ENCODE data around the gene TRIM33. TPM values are rescaled to one million over a fixed set of nuclear protein-coding genes. Genes with fewer than 3 reads are reported as not detected.
A peak's percentile ranks its signal among the peaks of the same experiment; 100 is the strongest.
"Not testable (repeated sequence)": the region's sequence is repeated elsewhere in the genome, so short reads cannot be mapped to it uniquely, and the experiment has no call there.

TRIM33 gene
- total and polyA plus RNA-seq, 4 experiments from 2014 or later: 26.8 to 54.4 (median 42.1) TPM

GRCh38 chr1:114431026-114431425 lies 80.0 kb downstream of the TRIM33 start:
- CTCF ChIA-PET (ENCODE audit: partially characterized antibody): interaction anchor here (1.7 kb wide), 1 partner anchor 17 kb away, joined by 3 read pairs; no protein-coding TSS in a partner anchor
- Histone ChIP-seq H3K4me1 (ENCODE audit: insufficient read depth, low read length) (no peaks in the 10 kb centered on the region), H3K27me3 (ENCODE audit: insufficient read depth, low read length) (no peaks in the 10 kb centered on the region), H3K36me3 (ENCODE audit: insufficient read depth, low read length) (peaks cover 21% of the 10 kb centered on the region), H3K9me3 (ENCODE audit: control insufficient read depth in 1 of 2, low read length in 2 of 2) (no peaks in the 10 kb centered on the region), H3K4me3 (ENCODE audit: low read length in 2 of 2) (no peak overlapping the region), H3K27ac (ENCODE audit: low read depth, low read length) (no peak overlapping the region)
- H3K36me3 Mint-ChIP-seq: peaks cover 28 to 44% of the 10 kb centered on the region in 2 donors
- H3K27me3 Mint-ChIP-seq: no peaks in the 10 kb centered on the region
- peaks cover 2 to 10% (median 8%) of the 10 kb centered on the region in 4 donors for H3K4me1 Mint-ChIP-seq
- H3K4me3 Mint-ChIP-seq: no peak overlapping the region
- DNase-seq: no peak
- H3K27ac Mint-ChIP-seq: no peak overlapping the region
- H3K9me3 Mint-ChIP-seq: no peaks in the 10 kb centered on the region
- POLR2A ChIA-PET (ENCODE audit: partially characterized antibody): no interaction called here
- intact Hi-C loops (cut with micrococcal nuclease): no loop called here

GRCh38 chr1:114428083-114428754 lies 82.8 kb downstream of the TRIM33 start:
- intact Hi-C loops (cut with micrococcal nuclease): loop anchor here (1.0 to 10.0 kb wide), 3 partner anchors 57 to 451 kb away; partner anchors contain the start of gene OLFML3
- Mint-ChIP-seq H3K9me3 (no peaks in the 10 kb centered on the region), H3K27ac (peak overlapping the region in 1 of 7 donors; percentile 65), H3K4me3 (no peak overlapping the region), H3K36me3 (peaks cover 39 to 55% of the 10 kb centered on the region in 2 donors), H3K27me3 (no peaks in the 10 kb centered on the region), H3K4me1 (no peaks in the 10 kb centered on the region)
- peak; percentile 14 to 39 (median 19) for DNase-seq
- ChIA-PET POLR2A (ENCODE audit: partially characterized antibody) (no interaction called here), CTCF (ENCODE audit: partially characterized antibody) (interaction anchor here (0.8 to 6.9 kb wide), 11 partner anchors 11 to 450 kb away, joined by 3 to 69 read pairs (median 3); partner anchors contain the start of genes OLFML3 and TRIM33)
- Histone ChIP-seq H3K27me3 (ENCODE audit: insufficient read depth, low read length) (no peaks in the 10 kb centered on the region), H3K4me3 (ENCODE audit: low read length in 2 of 2) (no peak overlapping the region), H3K27ac (ENCODE audit: low read depth, low read length) (no peak overlapping the region), H3K36me3 (ENCODE audit: insufficient read depth, low read length) (peaks cover 39% of the 10 kb centered on the region), H3K9me3 (ENCODE audit: control insufficient read depth in 1 of 2, low read length in 2 of 2) (no peaks in the 10 kb centered on the region), H3K4me1 (ENCODE audit: insufficient read depth, low read length) (no peaks in the 10 kb centered on the region)

GRCh38 chr1:114427612-114428011 lies 83.4 kb downstream of the TRIM33 start:
- Mint-ChIP-seq H3K4me1 (no peaks in the 10 kb centered on the region), H3K27ac (no peak overlapping the region), H3K4me3 (no peak overlapping the region), H3K36me3 (peaks cover 38 to 54% of the 10 kb centered on the region in 2 donors), H3K27me3 (no peaks in the 10 kb centered on the region), H3K9me3 (no peaks in the 10 kb centered on the region)
- H3K4me1 ChIP-seq (ENCODE audit: insufficient read depth, low read length): no peaks in the 10 kb centered on the region
- no peak overlapping the region for H3K27ac ChIP-seq (ENCODE audit: low read depth, low read length)
- intact Hi-C loops (cut with micrococcal nuclease): loop anchor here (1.0 to 10.0 kb wide), 3 partner anchors 57 to 450 kb away; partner anchors contain the start of gene OLFML3
- H3K4me3 ChIP-seq (ENCODE audit: low read length in 2 of 2): no peak overlapping the region
- H3K9me3 ChIP-seq (ENCODE audit: control insufficient read depth in 1 of 2, low read length in 2 of 2): no peaks in the 10 kb centered on the region
- DNase-seq: no peak
- peaks cover 39% of the 10 kb centered on the region for H3K36me3 ChIP-seq (ENCODE audit: insufficient read depth, low read length)
- H3K27me3 ChIP-seq (ENCODE audit: insufficient read depth, low read length): no peaks in the 10 kb centered on the region
- CTCF ChIA-PET (ENCODE audit: partially characterized antibody): interaction anchor here (0.8 to 6.9 kb wide), 9 partner anchors 11 to 449 kb away, joined by 3 to 69 read pairs (median 5); partner anchors contain the start of genes OLFML3 and TRIM33
- POLR2A ChIA-PET (ENCODE audit: partially characterized antibody): no interaction called here

GRCh38 chr1:114423455-114423854 lies 87.5 kb downstream of the TRIM33 start:
- POLR2A ChIA-PET (ENCODE audit: partially characterized antibody): no interaction called here
- H3K27ac ChIP-seq (ENCODE audit: low read depth, low read length): no peak overlapping the region

GRCh38 chr1:114418948-114419347 lies 92.1 kb downstream of the TRIM33 start:
- POLR2A ChIA-PET (ENCODE audit: partially characterized antibody): not testable (repeated sequence)

More at GRCh38 chr1:114423455-114423854, 87.5 kb downstream of the TRIM33 start:
- Histone ChIP-seq H3K4me3 (ENCODE audit: low read length in 2 of 2) (no peak overlapping the region), H3K4me1 (ENCODE audit: insufficient read depth, low read length) (no peaks in the 10 kb centered on the region), H3K27me3 (ENCODE audit: insufficient read depth, low read length) (no peaks in the 10 kb centered on the region), H3K36me3 (ENCODE audit: insufficient read depth, low read length) (peaks cover 52% of the 10 kb centered on the region), H3K9me3 (ENCODE audit: control insufficient read depth in 1 of 2, low read length in 2 of 2) (no peaks in the 10 kb centered on the region)
- Mint-ChIP-seq H3K27ac (no peak overlapping the region), H3K4me3 (no peak overlapping the region), H3K4me1 (no peaks in the 10 kb centered on the region), H3K36me3 (peaks cover 67 to 72% of the 10 kb centered on the region in 2 donors), H3K27me3 (no peaks in the 10 kb centered on the region), H3K9me3 (no peaks in the 10 kb centered on the region)
- DNase-seq: no peak
- CTCF ChIA-PET (ENCODE audit: partially characterized antibody): interaction anchor here (1.0 to 6.9 kb wide), 3 partner anchors 13 to 92 kb away, joined by 3 to 69 read pairs (median 4); no protein-coding TSS in a partner anchor
- intact Hi-C loops (cut with micrococcal nuclease): loop anchor here (10.0 kb wide), 1 partner anchor 61 kb away; no protein-coding TSS in a partner anchor

GRCh38 chr1:114397601-114398000 lies 113.4 kb downstream of the TRIM33 start:
- Mint-ChIP-seq H3K4me1 (no peaks in the 10 kb centered on the region), H3K36me3 (peaks cover 67 to 74% of the 10 kb centered on the region in 2 donors), H3K27me3 (no peaks in the 10 kb centered on the region), H3K9me3 (peaks cover 0 to 2% (median 0%) of the 10 kb centered on the region in 8 donors), H3K4me3 (no peak overlapping the region), H3K27ac (no peak overlapping the region)
- intact Hi-C loops (cut with micrococcal nuclease): no loop called here
- Histone ChIP-seq H3K36me3 (ENCODE audit: insufficient read depth, low read length) (peaks cover 17% of the 10 kb centered on the region), H3K9me3 (ENCODE audit: control insufficient read depth in 1 of 2, low read length in 2 of 2) (no peaks in the 10 kb centered on the region), H3K4me1 (ENCODE audit: insufficient read depth, low read length) (no peaks in the 10 kb centered on the region), H3K27me3 (ENCODE audit: insufficient read depth, low read length) (no peaks in the 10 kb centered on the region), H3K4me3 (ENCODE audit: low read length in 2 of 2) (no peak overlapping the region), H3K27ac (ENCODE audit: low read depth, low read length) (no peak overlapping the region)
- CTCF ChIA-PET (ENCODE audit: partially characterized antibody): no interaction called here
- POLR2A ChIA-PET (ENCODE audit: partially characterized antibody): no interaction called here
- no peak for DNase-seq

More at GRCh38 chr1:114418948-114419347, 92.1 kb downstream of the TRIM33 start:
- intact Hi-C loops (cut with micrococcal nuclease); H3K9me3 Mint-ChIP-seq; H3K4me1 ChIP-seq (ENCODE audit: insufficient read depth, low read length); H3K4me3 ChIP-seq (ENCODE audit: low read length in 2 of 2); H3K27me3 ChIP-seq (ENCODE audit: insufficient read depth, low read length); H3K9me3 ChIP-seq (ENCODE audit: control insufficient read depth in 1 of 2, low read length in 2 of 2); H3K27ac ChIP-seq (ENCODE audit: low read depth, low read length); DNase-seq; H3K4me3 Mint-ChIP-seq; H3K27ac Mint-ChIP-seq; H3K4me1 Mint-ChIP-seq; H3K27me3 Mint-ChIP-seq: not testable (repeated sequence)
- H3K36me3 Mint-ChIP-seq: peaks cover 68 to 72% of the 10 kb centered on the region in 2 donors
- peaks cover 31% of the 10 kb centered on the region for H3K36me3 ChIP-seq (ENCODE audit: insufficient read depth, low read length)
- CTCF ChIA-PET (ENCODE audit: partially characterized antibody): interaction anchor here (1.0 to 1.2 kb wide), 2 partner anchors 12 to 72 kb away, joined by 3 to 5 read pairs; no protein-coding TSS in a partner anchor

- H3K4me1 ChIP-seq (ENCODE audit: insufficient read depth, low read length): no peaks in the 10 kb centered on the region
- Mint-ChIP-seq H3K9me3 (peaks cover 0 to 2% (median 0%) of the 10 kb centered on the region in 8 donors), H3K36me3 (peaks cover 67 to 72% of the 10 kb centered on the region in 2 donors), H3K4me1 (no peaks in the 10 kb centered on the region), H3K4me3 (no peak overlapping the region), H3K27me3 (no peaks in the 10 kb centered on the region), H3K27ac (no peak overlapping the region)
- intact Hi-C loops (cut with micrococcal nuclease): no loop called here
- H3K4me3 ChIP-seq (ENCODE audit: low read length in 2 of 2): no peak overlapping the region
- DNase-seq: no peak
- no peaks in the 10 kb centered on the region for H3K9me3 ChIP-seq (ENCODE audit: control insufficient read depth in 1 of 2, low read length in 2 of 2)
- ChIA-PET POLR2A (ENCODE audit: partially characterized antibody) (no interaction called here), CTCF (ENCODE audit: partially characterized antibody) (no interaction called here)
- no peak overlapping the region for H3K27ac ChIP-seq (ENCODE audit: low read depth, low read length)
- H3K27me3 ChIP-seq (ENCODE audit: insufficient read depth, low read length): no peaks in the 10 kb centered on the region
- peaks cover 8% of the 10 kb centered on the region for H3K36me3 ChIP-seq (ENCODE audit: insufficient read depth, low read length)
These were observed 115.1 kb downstream of the TRIM33 start for GRCh38 chr1:114395863-114396262.

Data from CD4-positive, alpha-beta memory T cell (primary cell).